IMR-90 (cell line): ENCODE data around the gene MYOF. TPM values are rescaled to one million over a fixed set of nuclear protein-coding genes. Genes with fewer than 3 reads are reported as not detected.

ENCODE experiments used
- ATAC-seq: fragments of 200-7000 bp; cut with Tn5 transposase; 2 replicates; pipeline ENCODE4 v1.9.1; 2020; ENCODE audit warnings: low read depth, mild to moderate bottlenecking, moderate library complexity
- BruUV-seq: library from RNA; stranded (reverse); fragments of 400-500 nt; replicated peaks from 2 replicates; lab custom pipeline; 2021; lab: Mats Ljungman, UMichigan
- CTCF ChIA-PET: fragments of 300-600 bp; formaldehyde crosslinking; extraction: SDS; loops from one replicate; lab custom pipeline; 2021; ENCODE audit warnings: antibody characterized with exemption; lab: Yijun Ruan, JAX
- POLR2A ChIA-PET: fragments of 300-600 bp; sonication (Branson Sonifier 250); formaldehyde crosslinking; loops from one replicate; lab custom pipeline; 2022; ENCODE audit warnings: antibody characterized with exemption; ENCODE audit not compliant: unreplicated experiment; lab: Charles Lee
- DNase-seq: peaks from one replicate; pipeline ENCODE4 v3.0.0; 2013
- H2AFZ ChIP-seq: replicated peaks from 2 replicates; pipeline ENCODE3; 2013; ENCODE audit warnings: low read length, mild to moderate bottlenecking; ENCODE audit not compliant: poor library complexity
- H2AK5ac ChIP-seq: 2 replicates; pipeline ENCODE4 v1.6.1; 2013; ENCODE audit warnings: low read depth, low read length, inconsistent platforms
- H2AK9ac ChIP-seq: replicated peaks from 2 replicates; pipeline ENCODE3; 2013; ENCODE audit warnings: mild to moderate bottlenecking, low read depth, low read length, moderate library complexity; ENCODE audit not compliant: poor library complexity
- H2BK120ac ChIP-seq: 2 replicates; pipeline ENCODE4 v1.6.1; 2013; ENCODE audit warnings: low read depth, low read length, inconsistent platforms
- H2BK15ac ChIP-seq: 3 replicates; pipeline ENCODE4 v1.6.1; 2013; ENCODE audit warnings: low read depth, low read length, inconsistent platforms
- H2BK20ac ChIP-seq: 2 replicates; pipeline ENCODE4 v1.6.1; 2013; ENCODE audit warnings: low read depth, mild to moderate bottlenecking, inconsistent platforms, low read length, moderate library complexity
- H2BK5ac ChIP-seq: 2 replicates; pipeline ENCODE4 v1.6.1; 2013; ENCODE audit warnings: mild to moderate bottlenecking, low read depth, low read length, inconsistent platforms; ENCODE audit not compliant: poor library complexity, severe bottlenecking
- H3K14ac ChIP-seq: replicated peaks from 2 replicates; pipeline ENCODE4 v1.6.1; 2013; ENCODE audit warnings: low read depth, low read length, inconsistent platforms
- H3K18ac ChIP-seq: 2 replicates; pipeline ENCODE4 v1.6.1; 2013; ENCODE audit warnings: low read depth, low read length, control low read depth
- H3K23ac ChIP-seq: 2 replicates; pipeline ENCODE4 v1.6.1; 2013; ENCODE audit warnings: low read depth, low read length, inconsistent platforms
- H3K27ac ChIP-seq: 2 replicates; pipeline ENCODE4 v1.5.1; 2013; ENCODE audit warnings: mild to moderate bottlenecking, control low read depth, low read length; ENCODE audit not compliant: insufficient read depth
- H3K27me3 ChIP-seq: 2 replicates; pipeline ENCODE4 v1.6.1; 2013; ENCODE audit warnings: low read length; ENCODE audit not compliant: control insufficient read depth, insufficient read depth
- H3K36me3 ChIP-seq: 2 replicates; pipeline ENCODE4 v1.6.1; 2013; ENCODE audit warnings: low read length, mixed read lengths; ENCODE audit not compliant: control insufficient read depth, insufficient read depth
- H3K4ac ChIP-seq: 2 replicates; pipeline ENCODE4 v1.6.1; 2013; ENCODE audit warnings: low read depth, low read length, inconsistent platforms
- H3K4me1 ChIP-seq: 2 replicates; pipeline ENCODE4 v1.6.1; 2013; ENCODE audit warnings: low read length, mixed read lengths; ENCODE audit not compliant: control insufficient read depth, insufficient read depth
- H3K4me2 ChIP-seq: 2 replicates; pipeline ENCODE4 v1.6.1; 2013; ENCODE audit warnings: low read depth, mild to moderate bottlenecking, control low read depth, low read length, moderate library complexity
- H3K4me3 ChIP-seq: 2 replicates; pipeline ENCODE4 v1.5.1; 2013; ENCODE audit warnings: low read depth, mild to moderate bottlenecking, control low read depth, low read length, moderate library complexity; ENCODE audit not compliant: insufficient read depth
- H3K56ac ChIP-seq: 2 replicates; pipeline ENCODE4 v1.6.1; 2013; ENCODE audit warnings: low read length, inconsistent platforms; ENCODE audit not compliant: insufficient read depth; ENCODE audit errors: extremely low read depth
- H3K79me1 ChIP-seq, 2 experiments: 2 replicates each; pipeline ENCODE4 v1.6.1; 2013; ENCODE audit warnings: low read length in 2 of 2, inconsistent platforms in 1 of 2, low read depth in 1 of 2
- H3K9ac ChIP-seq: 2 replicates; pipeline ENCODE4 v1.6.1; 2013; ENCODE audit warnings: low read depth, low read length, control low read depth
- H3K9me1 ChIP-seq: 2 replicates; pipeline ENCODE4 v1.6.1; 2013; ENCODE audit warnings: low read length, inconsistent platforms; ENCODE audit not compliant: insufficient read depth
- H3K9me3 ChIP-seq: 2 replicates; pipeline ENCODE4 v1.6.1; 2013; ENCODE audit warnings: low read length; ENCODE audit not compliant: control insufficient read depth, insufficient read depth
- H4K20me1 ChIP-seq: 2 replicates; pipeline ENCODE4 v1.6.1; 2013; ENCODE audit warnings: low read length, inconsistent platforms; ENCODE audit not compliant: insufficient read depth
- H4K5ac ChIP-seq: 2 replicates; pipeline ENCODE4 v1.6.1; 2013; ENCODE audit warnings: mild to moderate bottlenecking, low read depth, low read length, control low read depth
- H4K8ac ChIP-seq, 2 experiments: 2 replicates each; pipeline ENCODE4 v1.6.1; 2013; ENCODE audit warnings: low read depth in 2 of 2, low read length in 2 of 2, control low read depth in 1 of 2, inconsistent platforms in 1 of 2
- H4K91ac ChIP-seq: 2 replicates; pipeline ENCODE4 v1.6.1; 2013; ENCODE audit warnings: low read depth, low read length, inconsistent platforms; ENCODE audit not compliant: insufficient read depth
- CEBPB ChIP-seq: IDR thresholded peaks from 2 replicates; pipeline ENCODE4 v1.6.1; 2012; ENCODE audit warnings: low read depth, low read length, improper control_type of control experiment
- CHD1 ChIP-seq: IDR thresholded peaks from 2 replicates; pipeline ENCODE4 v1.6.1; 2012; ENCODE audit warnings: low read depth, low read length, improper control_type of control experiment
- MAFK ChIP-seq: IDR thresholded peaks from 2 replicates; pipeline ENCODE4 v1.6.1; 2012; ENCODE audit warnings: low read depth, low read length, improper control_type of control experiment
- NFE2L2 ChIP-seq: fragments of 150-350 bp; IDR thresholded peaks from 2 replicates; pipeline ENCODE4 v1.6.1; 2016; ENCODE audit warnings: low read depth, mild to moderate bottlenecking, low read length
- WGBS, 2 experiments: methylation state at CpG; one replicate each; pipeline versions ENCODE4 v1.1.5 to v1.1.7; 2013; ENCODE audit warnings: missing lambda C conversion rate in 2 of 2; ENCODE audit not compliant: insufficient read length in 1 of 2; ENCODE audit errors: extremely low coverage in 2 of 2; 5-methylcytosine and 5-hydroxymethylcytosine counted together
- dilution Hi-C: fragments of 300-500 bp; cut with HindIII; formaldehyde crosslinking; loops from one replicate; pipeline ENCODE4 v1.14.3; 2018; ENCODE audit warnings: low sequenced_read_pairs; ENCODE audit not compliant: unreplicated experiment
- in situ Hi-C: fragments of 300-500 bp; cut with MboI; formaldehyde crosslinking; loops from 3 replicates; pipeline ENCODE4 v1.14.3; 2019; ENCODE audit warnings: low sequenced_read_pairs, inconsistent platforms, mixed read lengths
- intact Hi-C: fragments of 100-400 bp; cut with micrococcal nuclease; formaldehyde crosslinking; loops from 2 replicates; pipeline ENCODE4 v1.10.0; 2022
- polyA plus RNA-seq, 3 experiments: library from polyadenylated mRNA; depleted of rRNA; stranded (reverse); fragments of >200 nt; gene quantifications; 2 replicates each; pipeline ENCODE4 v1.2.3, GENCODE V29; 2012; ENCODE audit warnings: low replicate concordance in 1 of 3
- total RNA-seq: library from RNA; depleted of rRNA; stranded (reverse); fragments of >200 nt; gene quantifications from 2 replicates; pipeline ENCODE4 v1.2.3, GENCODE V29; 2012

Gene MYOF
- total and polyA plus RNA-seq, 2 of the 4 experiments (the other 2 are of a cell fraction): 221 to 281 TPM

DNA sequence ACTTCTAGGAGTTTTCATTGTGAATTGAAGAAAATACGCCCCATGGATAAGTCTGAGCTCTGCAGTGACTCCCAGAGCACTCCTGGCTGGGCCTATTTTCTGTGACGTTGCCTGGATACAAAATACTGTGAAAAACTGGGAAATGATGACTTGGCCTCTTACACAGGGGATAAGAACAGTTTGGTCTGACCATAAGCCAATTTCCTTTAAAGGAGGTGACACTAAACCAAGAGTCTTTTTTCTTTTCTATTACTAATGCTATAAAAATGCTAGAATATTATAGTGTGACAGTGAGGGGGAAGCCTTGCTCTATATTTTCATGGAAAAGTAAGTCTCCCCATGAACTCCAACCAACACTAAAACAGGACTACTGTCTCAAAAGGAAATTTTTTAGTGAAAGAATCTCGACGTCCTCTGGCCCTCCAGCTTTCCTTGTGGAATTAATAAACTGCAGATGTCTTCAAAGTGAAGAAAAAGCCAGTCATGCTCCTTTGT is 45.5 kb downstream of the MYOF start:
- intact Hi-C loops (loop anchor here (1.0 to 2.0 kb wide), 3 partner anchors 22 to 60 kb away; partner anchors contain the start of gene MYOF), dilution Hi-C loops (no loop called here), in situ Hi-C loops (no loop called here)
- TF ChIP-seq NFE2L2 (peak; percentile 58; the same call in 1 of the 2 replicates), CHD1 (no peak), CEBPB (no peak), MAFK (peak; percentile 72)
- no peaks in the 10 kb centered on the region for H3K9me3 ChIP-seq
- peak overlapping the region; percentile 96 for H3K14ac ChIP-seq
- no peak overlapping the region for H2AFZ ChIP-seq
- peak overlapping the region; percentile 93 for H2BK20ac ChIP-seq
- peak overlapping the region; percentile 95; the same call in 1 of the 2 replicates for H3K4ac ChIP-seq
- whole genome bisulfite sequencing, 2 experiments: no CpG with 5 or more reads among the region's 4 CpGs
- peaks cover 10% of the 10 kb centered on the region; the same call in 1 of the 2 replicates for H3K36me3 ChIP-seq
- no peaks in the 10 kb centered on the region for H3K27me3 ChIP-seq
- H3K4me1 ChIP-seq: peaks cover 38% of the 10 kb centered on the region
- H4K5ac ChIP-seq: peak overlapping the region; percentile 51
- peak; percentile 97 for DNase-seq
- no peak overlapping the region for H3K4me3 ChIP-seq
- peaks cover 14% of the 10 kb centered on the region for H3K9me1 ChIP-seq
- BruUV-seq: TSS peak; percentile 45
- peak overlapping the region; percentile 99 for H3K23ac ChIP-seq
- peaks cover 35 to 60% of the 10 kb centered on the region in 2 experiments for H3K79me1 ChIP-seq
- peak overlapping the region; percentile 86 for H3K27ac ChIP-seq
- ATAC-seq: peak; percentile 59
- peak overlapping the region; percentile 95 for H2BK120ac ChIP-seq
- peak overlapping the region; percentile 1; the same call in 1 of the 2 replicates for H2AK5ac ChIP-seq
- peak overlapping the region; percentile 99 for H2BK5ac ChIP-seq
- H2BK15ac ChIP-seq: peak overlapping the region; percentile 19; the same call in 1 of the 3 replicates
- peak overlapping the region; percentile 92 for H3K18ac ChIP-seq
- peaks cover 3% of the 10 kb centered on the region; the same call in 1 of the 2 replicates for H4K20me1 ChIP-seq
- H3K9ac ChIP-seq: peak overlapping the region; percentile 71
- ChIA-PET POLR2A (interaction anchor here (0.5 to 1.4 kb wide), 3 partner anchors 22 to 55 kb away, joined by 3 to 11 read pairs (median 9); no protein-coding TSS in a partner anchor), CTCF (interaction anchor here (3.0 kb wide), 1 partner anchor 46 kb away, joined by 11 read pairs; the partner anchor contains the start of gene MYOF)
- peak overlapping the region; percentile 61 to 96 for H4K8ac ChIP-seq
- peak overlapping the region; percentile 98 for H3K56ac ChIP-seq
- H4K91ac ChIP-seq: peak overlapping the region; percentile 95
- peak overlapping the region; percentile 64 for H3K4me2 ChIP-seq
- no peak overlapping the region for H2AK9ac ChIP-seq
